Endodermal cell (in vitro differentiated cells): Measurements from ENCODE around the gene PPARG. TPM values are rescaled to one million over a fixed set of nuclear protein-coding genes. Genes with fewer than 3 reads are reported as not detected.

ENCODE experiments used
- DNase-seq: peaks from one replicate; pipeline ENCODE4 v3.0.0-alpha.2; 2017
- H3K27ac ChIP-seq: 2 replicates; pipeline ENCODE4 v1.5.1; 2013; ENCODE audit warnings: mild to moderate bottlenecking, low read depth, low read length, moderate library complexity
- H3K27me3 ChIP-seq: 2 replicates; pipeline ENCODE4 v1.6.1; 2013; ENCODE audit warnings: mild to moderate bottlenecking, low read length, moderate library complexity; ENCODE audit not compliant: insufficient read depth, control insufficient read depth, poor library complexity, severe bottlenecking
- H3K36me3 ChIP-seq: 2 replicates; pipeline ENCODE4 v1.7.0; 2013; ENCODE audit warnings: mild to moderate bottlenecking, low read length, moderate library complexity; ENCODE audit not compliant: control insufficient read depth, insufficient read depth
- H3K4me1 ChIP-seq: one replicate; pipeline ENCODE4 v1.7.0; 2013; ENCODE audit warnings: low read length; ENCODE audit not compliant: control insufficient read depth, insufficient read depth
- H3K4me3 ChIP-seq: 2 replicates; pipeline ENCODE4 v1.5.1; 2013; ENCODE audit warnings: mild to moderate bottlenecking, low read length, moderate library complexity
- H3K9ac ChIP-seq: 2 replicates; pipeline ENCODE4 v1.6.1; 2013; ENCODE audit warnings: mild to moderate bottlenecking, low read length, moderate library complexity; ENCODE audit not compliant: poor library complexity, severe bottlenecking; ENCODE audit errors: extremely low read depth
- H3K9me3 ChIP-seq: 2 replicates; pipeline ENCODE4 v1.6.1; 2013; ENCODE audit warnings: mild to moderate bottlenecking, low read length, moderate library complexity; ENCODE audit not compliant: control insufficient read depth
- H3K27ac Mint-ChIP-seq: 2 replicates; pipeline ENCODE4 v1.8.0; 2020; ENCODE audit warnings: mixed read lengths
- H3K27me3 Mint-ChIP-seq: 2 replicates; pipeline ENCODE4 v1.8.0; 2021; ENCODE audit warnings: mild to moderate bottlenecking, mixed read lengths; ENCODE audit not compliant: insufficient read depth
- H3K36me3 Mint-ChIP-seq: 2 replicates; pipeline ENCODE4 v1.8.0; 2020; ENCODE audit warnings: low read depth, mixed read lengths
- H3K4me1 Mint-ChIP-seq: 2 replicates; pipeline ENCODE4 v1.8.0; 2020; ENCODE audit warnings: mixed read lengths
- H3K4me3 Mint-ChIP-seq: 2 replicates; pipeline ENCODE4 v1.8.0; 2020; ENCODE audit warnings: mild to moderate bottlenecking, moderate library complexity, mixed read lengths
- H3K9me3 Mint-ChIP-seq: 2 replicates; pipeline ENCODE4 v1.8.0; 2020; ENCODE audit warnings: mild to moderate bottlenecking, mixed read lengths
- CTCF ChIP-seq: fragments of 200-600 bp; sonication (generic); conservative IDR thresholded peaks from 2 replicates; pipeline ENCODE4 v1.5.0; 2021; ENCODE audit warnings: antibody characterized with exemption, mild to moderate bottlenecking
- WGBS, 2 experiments: methylation state at CpG; one replicate each; pipeline versions ENCODE4 v1.1.5 to v1.1.7; 2013; ENCODE audit warnings: missing lambda C conversion rate in 2 of 2, mixed read lengths in 1 of 2; ENCODE audit not compliant: insufficient coverage in 1 of 2, insufficient read length in 1 of 2; 5-methylcytosine and 5-hydroxymethylcytosine counted together
- total RNA-seq, 2 donors: library from RNA; stranded (reverse); fragmentation: NEBNext Ultra II Directional in 1 of 2; extraction: Animal tissue kit (Norgen Biotek cat#: 25700) in 1 of 2; gene quantifications; 2 replicates in 1 of 2; 3 replicates in 1 of 2; pipeline ENCODE4 v1.2.1, GENCODE V29; 2021

The PPARG gene
- total RNA-seq, 2 donors from 2014 or later = 3.8 to 4.5 TPM

- Histone ChIP-seq H3K36me3 (no peaks in the 10 kb centered on the region), H3K27ac (no peak overlapping the region), H3K4me1 (no peaks in the 10 kb centered on the region), H3K4me3 (no peak overlapping the region), H3K9me3 (no peaks in the 10 kb centered on the region), H3K27me3 (peaks cover 32% of the 10 kb centered on the region), H3K9ac (no peak overlapping the region)
- WGBS, 2 experiments = 90% methylated on average over 6 to 7 of the region's 7 CpGs
- peaks cover 30% of the 10 kb centered on the region for H3K27me3 Mint-ChIP-seq
- no peak overlapping the region for H3K4me3 Mint-ChIP-seq
- no peak for TF ChIP-seq CTCF
- no peak overlapping the region for H3K27ac Mint-ChIP-seq
- H3K9me3 Mint-ChIP-seq = no peaks in the 10 kb centered on the region
- H3K36me3 Mint-ChIP-seq = no peaks in the 10 kb centered on the region
- DNase-seq = no peak
- H3K4me1 Mint-ChIP-seq = peaks cover 10% of the 10 kb centered on the region
Observed at GRCh38 chr3:12461097-12461649, 172.3 kb downstream of the PPARG start.

DNA sequence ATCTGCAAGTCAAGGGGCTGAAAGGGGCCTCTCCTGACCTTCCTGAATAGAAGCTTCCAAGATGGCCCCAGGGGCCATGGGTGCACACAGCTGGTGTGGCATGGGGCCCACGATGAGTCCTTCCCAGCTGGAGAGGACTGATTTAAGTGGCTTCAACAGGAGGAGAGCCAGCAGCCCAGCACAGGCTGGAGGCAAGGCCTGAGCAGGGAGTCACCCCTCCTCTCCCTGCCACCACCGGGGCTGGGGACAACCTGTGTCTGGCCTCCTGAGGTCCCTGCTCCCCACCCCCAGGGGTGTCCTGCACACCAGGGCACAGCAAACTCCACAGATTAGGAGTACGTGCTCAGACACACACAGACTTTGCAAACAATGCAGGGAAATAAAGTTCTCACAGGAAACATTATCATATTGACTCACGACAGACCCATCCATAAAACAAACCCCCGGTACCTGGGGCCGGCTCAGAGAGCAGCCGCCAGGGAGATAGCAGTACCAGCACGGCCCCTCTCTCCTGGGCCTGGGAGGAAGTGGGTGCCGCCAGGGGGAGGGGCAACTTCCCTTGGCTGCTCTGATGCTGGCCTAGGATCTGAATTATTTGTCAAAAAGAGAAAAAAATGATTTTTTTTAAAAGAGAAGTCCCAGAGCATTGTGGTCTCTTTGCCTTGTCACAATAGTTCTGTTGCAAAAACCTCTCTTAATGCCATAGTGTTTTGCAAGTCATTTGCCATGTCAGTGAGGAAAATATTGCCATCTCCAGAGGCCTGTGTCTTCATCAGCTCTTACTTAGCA lies 173.5 kb downstream of the PPARG start:
- H3K4me1 ChIP-seq = no peaks in the 10 kb centered on the region
- peaks cover 25% of the 10 kb centered on the region for H3K27me3 ChIP-seq
- H3K9me3 ChIP-seq = no peaks in the 10 kb centered on the region
- Mint-ChIP-seq H3K27ac (no peak overlapping the region), H3K36me3 (no peaks in the 10 kb centered on the region), H3K9me3 (no peaks in the 10 kb centered on the region), H3K4me3 (no peak overlapping the region), H3K4me1 (peaks cover 10% of the 10 kb centered on the region), H3K27me3 (peaks cover 21% of the 10 kb centered on the region)
- no peak for DNase-seq
- TF ChIP-seq CTCF = no peak
- H3K9ac ChIP-seq = no peak overlapping the region
- H3K4me3 ChIP-seq = no peak overlapping the region
- 84 to 100% methylated on average over 4 to 9 of the region's 9 CpGs for WGBS, 2 experiments
- H3K27ac ChIP-seq = no peak overlapping the region
- no peaks in the 10 kb centered on the region for H3K36me3 ChIP-seq

DNA sequence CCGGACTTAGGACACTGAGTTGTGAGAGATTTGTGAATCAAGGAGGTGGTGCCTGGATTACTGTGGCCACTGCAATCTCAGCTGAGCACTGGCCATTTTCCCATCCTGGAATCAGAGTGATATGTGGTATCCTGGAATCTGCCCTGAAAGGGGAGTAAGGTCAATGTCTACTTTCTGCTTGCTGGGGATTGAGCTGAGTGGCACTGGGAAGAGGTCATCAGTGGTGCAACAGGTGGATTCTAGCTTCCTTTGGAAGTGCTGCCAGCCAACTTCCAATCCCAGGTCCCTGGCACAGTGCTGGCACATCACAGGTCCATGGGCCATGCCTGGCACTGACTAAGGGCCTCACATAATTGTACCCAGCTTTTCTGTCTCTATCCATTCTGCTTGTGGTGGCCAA lies 174.8 kb downstream of the PPARG start:
- Mint-ChIP-seq H3K27ac (no peak overlapping the region), H3K36me3 (no peaks in the 10 kb centered on the region), H3K27me3 (peaks cover 13% of the 10 kb centered on the region), H3K9me3 (no peaks in the 10 kb centered on the region), H3K4me3 (no peak overlapping the region), H3K4me1 (peaks cover 10% of the 10 kb centered on the region)
- Histone ChIP-seq H3K4me3 (no peak overlapping the region), H3K27ac (no peak overlapping the region), H3K27me3 (peaks cover 17% of the 10 kb centered on the region), H3K4me1 (no peaks in the 10 kb centered on the region), H3K9me3 (no peaks in the 10 kb centered on the region), H3K9ac (no peak overlapping the region), H3K36me3 (no peaks in the 10 kb centered on the region)
- no peak for DNase-seq
- TF ChIP-seq CTCF = no peak
- 96% methylated on average over 1 of the region's 1 CpG; no CpG with 5 or more reads in 1 of the 2 experiments for WGBS, 2 experiments
